Panc1 (cell line): ENCODE results near the gene PARP12. TPM values are rescaled to one million over a fixed set of nuclear protein-coding genes. Genes with fewer than 3 reads are reported as not detected.

Experiments used
- ATAC-seq: fragments of 200-7000 bp; cut with Tn5 transposase; 2 replicates; pipeline ENCODE4 v1.9.1; 2020; ENCODE audit warnings: mild to moderate bottlenecking, moderate library complexity
- BruUV-seq: library from RNA; stranded (reverse); fragments of 400-500 nt; replicated peaks from 2 replicates; lab custom pipeline; 2021; lab: Mats Ljungman, UMichigan
- CTCF ChIA-PET: fragments of 300-600 bp; sonication (Branson Sonifier 250); formaldehyde crosslinking; loops from one replicate; lab custom pipeline; 2022; ENCODE audit warnings: antibody characterized with exemption; lab: Charles Lee
- POLR2A ChIA-PET: fragments of 300-600 bp; sonication (Branson Sonifier 250); formaldehyde crosslinking; loops from one replicate; lab custom pipeline; 2022; ENCODE audit warnings: antibody characterized with exemption; lab: Charles Lee
- DNase-seq: peaks from one replicate; pipeline ENCODE4 v3.0.0-alpha.2; 2010; ENCODE audit warnings: low read depth, low spot score
- H3K27ac ChIP-seq: 2 replicates; pipeline ENCODE4 v1.5.1; 2011; ENCODE audit warnings: mild to moderate bottlenecking, low read length, inconsistent platforms
- H3K27me3 ChIP-seq: fragments of 200-500 bp; sonication (Bioruptor generic); 2 replicates; pipeline ENCODE4 v1.6.0; 2014; ENCODE audit warnings: low read length, inconsistent platforms; ENCODE audit not compliant: control insufficient read depth, insufficient read depth
- H3K36me3 ChIP-seq: fragments of 200-500 bp; sonication (Bioruptor generic); 2 replicates; pipeline ENCODE4 v1.5.1; 2014; ENCODE audit warnings: inconsistent platforms, mild to moderate bottlenecking, low read length, moderate library complexity; ENCODE audit not compliant: control insufficient read depth, insufficient read depth
- H3K4me1 ChIP-seq: 2 replicates; pipeline ENCODE4 v1.5.1; 2011; ENCODE audit warnings: inconsistent platforms, mild to moderate bottlenecking, low read length, moderate library complexity; ENCODE audit not compliant: control insufficient read depth, insufficient read depth
- H3K4me3 ChIP-seq, 2 experiments: 2 replicates each; pipeline ENCODE4 v1.5.1; 2011 to 2012; ENCODE audit warnings: low read depth in 2 of 2, low read length in 2 of 2, mild to moderate bottlenecking in 2 of 2, inconsistent platforms in 1 of 2, moderate library complexity in 1 of 2
- H3K9me3 ChIP-seq: fragments of 200-500 bp; sonication (Bioruptor generic); 2 replicates; pipeline ENCODE4 v1.5.1; 2014; ENCODE audit warnings: low read depth, mild to moderate bottlenecking, inconsistent platforms, low read length, moderate library complexity; ENCODE audit not compliant: control insufficient read depth, insufficient read depth
- CTCF ChIP-seq: fragments of 450-650 bp; IDR thresholded peaks from 2 replicates; pipeline ENCODE4 v1.5.1; 2017; ENCODE audit warnings: mild to moderate bottlenecking
- POLR2AphosphoS5 ChIP-seq: IDR thresholded peaks from 2 replicates; pipeline ENCODE4 v1.6.1; 2012; ENCODE audit warnings: mild to moderate bottlenecking, low read depth, low read length, moderate library complexity
- SIN3A ChIP-seq: IDR thresholded peaks from 2 replicates; pipeline ENCODE4 v1.6.1; 2012; ENCODE audit warnings: low read depth, mild to moderate bottlenecking, low read length, moderate library complexity, borderline replicate concordance; ENCODE audit not compliant: insufficient read depth
- TCF7L2 ChIP-seq: IDR thresholded peaks from 2 replicates; pipeline ENCODE4 v1.6.1; 2011; ENCODE audit warnings: mild to moderate bottlenecking, low read depth, low read length, inconsistent platforms
- in situ Hi-C: cut with HindIII; loops from 2 replicates; pipeline ENCODE4 v1.10.0; 2016; ENCODE audit warnings: low sequenced_read_pairs, low pct_unique_long_range_greater_than_20kb
- intact Hi-C: fragments of 100-400 bp; cut with micrococcal nuclease; formaldehyde crosslinking; loops from one replicate; pipeline ENCODE4 v1.10.0; 2022; ENCODE audit not compliant: unreplicated experiment
- total RNA-seq: library from RNA; stranded (reverse); gene quantifications from one replicate; pipeline ENCODE4 v1.2.1, GENCODE V29; 2021; ENCODE audit not compliant: unreplicated experiment
- TF ChIP-seq, protein P1 (sequence below), 2 experiments: IDR thresholded peaks; 2 replicates each; pipeline ENCODE4 v1.6.1; 2011 to 2012; ENCODE audit warnings: low read depth in 2 of 2, control low read depth in 1 of 2, low read length in 1 of 2, mild to moderate bottlenecking in 1 of 2, moderate library complexity in 1 of 2; ENCODE audit not compliant: insufficient read depth in 1 of 2

The PARP12 gene
- total RNA-seq, 1 experiment from 2014 or later, result 31.7 TPM

- H3K27ac ChIP-seq, result no peak overlapping the region
- H3K4me1 ChIP-seq, result 0 out of 2 replicates have a peak, but pooled peaks cover 3% of the 10 kb centered on the region
- in situ Hi-C loops (no loop called here), intact Hi-C loops (no loop called here)
- CTCF ChIA-PET, result no interaction called here
- peaks cover 33% of the 10 kb centered on the region for H3K9me3 ChIP-seq
- H3K27me3 ChIP-seq, result no peaks in the 10 kb centered on the region
- H3K4me3 ChIP-seq, result no peak overlapping the region
- POLR2A ChIA-PET, result no interaction called here
- DNase-seq (no peak), ATAC-seq (no peak)
- H3K36me3 ChIP-seq, result no peaks in the 10 kb centered on the region
- no TSS peak for BruUV-seq
- no peak for TF ChIP-seq TCF7L2
- TF ChIP-seq, protein P1, sequence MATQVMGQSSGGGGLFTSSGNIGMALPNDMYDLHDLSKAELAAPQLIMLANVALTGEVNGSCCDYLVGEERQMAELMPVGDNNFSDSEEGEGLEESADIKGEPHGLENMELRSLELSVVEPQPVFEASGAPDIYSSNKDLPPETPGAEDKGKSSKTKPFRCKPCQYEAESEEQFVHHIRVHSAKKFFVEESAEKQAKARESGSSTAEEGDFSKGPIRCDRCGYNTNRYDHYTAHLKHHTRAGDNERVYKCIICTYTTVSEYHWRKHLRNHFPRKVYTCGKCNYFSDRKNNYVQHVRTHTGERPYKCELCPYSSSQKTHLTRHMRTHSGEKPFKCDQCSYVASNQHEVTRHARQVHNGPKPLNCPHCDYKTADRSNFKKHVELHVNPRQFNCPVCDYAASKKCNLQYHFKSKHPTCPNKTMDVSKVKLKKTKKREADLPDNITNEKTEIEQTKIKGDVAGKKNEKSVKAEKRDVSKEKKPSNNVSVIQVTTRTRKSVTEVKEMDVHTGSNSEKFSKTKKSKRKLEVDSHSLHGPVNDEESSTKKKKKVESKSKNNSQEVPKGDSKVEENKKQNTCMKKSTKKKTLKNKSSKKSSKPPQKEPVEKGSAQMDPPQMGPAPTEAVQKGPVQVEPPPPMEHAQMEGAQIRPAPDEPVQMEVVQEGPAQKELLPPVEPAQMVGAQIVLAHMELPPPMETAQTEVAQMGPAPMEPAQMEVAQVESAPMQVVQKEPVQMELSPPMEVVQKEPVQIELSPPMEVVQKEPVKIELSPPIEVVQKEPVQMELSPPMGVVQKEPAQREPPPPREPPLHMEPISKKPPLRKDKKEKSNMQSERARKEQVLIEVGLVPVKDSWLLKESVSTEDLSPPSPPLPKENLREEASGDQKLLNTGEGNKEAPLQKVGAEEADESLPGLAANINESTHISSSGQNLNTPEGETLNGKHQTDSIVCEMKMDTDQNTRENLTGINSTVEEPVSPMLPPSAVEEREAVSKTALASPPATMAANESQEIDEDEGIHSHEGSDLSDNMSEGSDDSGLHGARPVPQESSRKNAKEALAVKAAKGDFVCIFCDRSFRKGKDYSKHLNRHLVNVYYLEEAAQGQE (IDR thresholded peaks at IDR 0.05; ENCODE audit: insufficient read depth in 1 of 2, low read depth in 2 of 2, low read length in 1 of 2), result no peak
- TF ChIP-seq POLR2AphosphoS5, result no peak
- TF ChIP-seq SIN3A, result no peak
- no peak for TF ChIP-seq CTCF
These were observed 5.3 kb upstream of the PARP12 start for GRCh38 chr7:140068033-140068432.

GRCh38 chr7:140067052-140067451, 4.3 kb upstream of the PARP12 start:
- in situ Hi-C loops (no loop called here), intact Hi-C loops (no loop called here)
- ChIA-PET POLR2A (no interaction called here), CTCF (no interaction called here)
- TF ChIP-seq, protein P1 (IDR thresholded peaks at IDR 0.05; ENCODE audit: insufficient read depth in 1 of 2, low read depth in 2 of 2, low read length in 1 of 2), result no peak
- H3K4me3 ChIP-seq, result no peak overlapping the region
- no peaks in the 10 kb centered on the region for H3K36me3 ChIP-seq
- no TSS peak for BruUV-seq
- H3K27me3 ChIP-seq, result no peaks in the 10 kb centered on the region
- 0 out of 2 replicates have a peak, but pooled peaks cover 3% of the 10 kb centered on the region for H3K4me1 ChIP-seq
- DNase-seq (no peak), ATAC-seq (no peak)
- H3K9me3 ChIP-seq, result peaks cover 33% of the 10 kb centered on the region
- no peak overlapping the region for H3K27ac ChIP-seq
